ENCODE measurements around the gene ZNF791. TPM values are rescaled to one million over a fixed set of nuclear protein-coding genes. Genes with fewer than 3 reads are reported as not detected.

Gene ZNF791
- total RNA-seq, 1 experiment from 2014 or later: 23.9 TPM

DNA sequence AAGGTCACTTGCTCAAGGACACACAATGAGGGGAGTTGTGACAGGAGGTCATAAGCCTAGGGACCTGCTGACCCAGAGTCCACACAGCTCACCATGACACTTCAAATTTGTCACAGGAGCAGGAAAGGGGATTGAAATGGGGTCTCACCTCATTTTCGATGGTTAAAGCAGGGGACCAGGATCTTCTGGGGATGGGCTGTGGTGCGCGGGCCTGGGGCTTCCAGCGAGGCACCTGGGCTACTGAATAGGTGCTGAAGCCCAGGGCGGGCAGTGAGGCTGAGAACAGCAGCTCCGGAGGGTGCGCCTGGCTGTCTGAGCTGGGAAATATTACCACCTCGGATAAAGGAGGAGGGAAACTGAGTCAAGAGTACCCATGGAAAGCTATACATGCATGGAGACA lies 44.8 kb downstream of the ZNF791 start (continued):
- TF ChIP-seq, protein P1, sequence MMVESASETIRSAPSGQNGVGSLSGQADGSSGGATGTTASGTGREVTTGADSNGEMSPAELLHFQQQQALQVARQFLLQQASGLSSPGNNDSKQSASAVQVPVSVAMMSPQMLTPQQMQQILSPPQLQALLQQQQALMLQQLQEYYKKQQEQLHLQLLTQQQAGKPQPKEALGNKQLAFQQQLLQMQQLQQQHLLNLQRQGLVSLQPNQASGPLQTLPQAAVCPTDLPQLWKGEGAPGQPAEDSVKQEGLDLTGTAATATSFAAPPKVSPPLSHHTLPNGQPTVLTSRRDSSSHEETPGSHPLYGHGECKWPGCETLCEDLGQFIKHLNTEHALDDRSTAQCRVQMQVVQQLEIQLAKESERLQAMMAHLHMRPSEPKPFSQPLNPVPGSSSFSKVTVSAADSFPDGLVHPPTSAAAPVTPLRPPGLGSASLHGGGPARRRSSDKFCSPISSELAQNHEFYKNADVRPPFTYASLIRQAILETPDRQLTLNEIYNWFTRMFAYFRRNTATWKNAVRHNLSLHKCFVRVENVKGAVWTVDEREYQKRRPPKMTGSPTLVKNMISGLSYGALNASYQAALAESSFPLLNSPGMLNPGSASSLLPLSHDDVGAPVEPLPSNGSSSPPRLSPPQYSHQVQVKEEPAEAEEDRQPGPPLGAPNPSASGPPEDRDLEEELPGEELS (CRISPR knock-in tag; IDR thresholded peaks at IDR 0.05): no peak
- TF ChIP-seq, protein P2, sequence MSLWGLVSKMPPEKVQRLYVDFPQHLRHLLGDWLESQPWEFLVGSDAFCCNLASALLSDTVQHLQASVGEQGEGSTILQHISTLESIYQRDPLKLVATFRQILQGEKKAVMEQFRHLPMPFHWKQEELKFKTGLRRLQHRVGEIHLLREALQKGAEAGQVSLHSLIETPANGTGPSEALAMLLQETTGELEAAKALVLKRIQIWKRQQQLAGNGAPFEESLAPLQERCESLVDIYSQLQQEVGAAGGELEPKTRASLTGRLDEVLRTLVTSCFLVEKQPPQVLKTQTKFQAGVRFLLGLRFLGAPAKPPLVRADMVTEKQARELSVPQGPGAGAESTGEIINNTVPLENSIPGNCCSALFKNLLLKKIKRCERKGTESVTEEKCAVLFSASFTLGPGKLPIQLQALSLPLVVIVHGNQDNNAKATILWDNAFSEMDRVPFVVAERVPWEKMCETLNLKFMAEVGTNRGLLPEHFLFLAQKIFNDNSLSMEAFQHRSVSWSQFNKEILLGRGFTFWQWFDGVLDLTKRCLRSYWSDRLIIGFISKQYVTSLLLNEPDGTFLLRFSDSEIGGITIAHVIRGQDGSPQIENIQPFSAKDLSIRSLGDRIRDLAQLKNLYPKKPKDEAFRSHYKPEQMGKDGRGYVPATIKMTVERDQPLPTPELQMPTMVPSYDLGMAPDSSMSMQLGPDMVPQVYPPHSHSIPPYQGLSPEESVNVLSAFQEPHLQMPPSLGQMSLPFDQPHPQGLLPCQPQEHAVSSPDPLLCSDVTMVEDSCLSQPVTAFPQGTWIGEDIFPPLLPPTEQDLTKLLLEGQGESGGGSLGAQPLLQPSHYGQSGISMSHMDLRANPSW (CRISPR knock-in tag; conservative IDR thresholded peaks at IDR 0.05; ENCODE audit: low read depth): no peak
- TF ChIP-seq ZBTB21 (CRISPR knock-in tag; IDR thresholded peaks at IDR 0.05; ENCODE audit: borderline replicate concordance): no peak
- no peak for TF ChIP-seq ESRRA (CRISPR knock-in tag; IDR thresholded peaks at IDR 0.05; ENCODE audit: borderline replicate concordance)
- no peak for TF ChIP-seq NR2C2 (CRISPR knock-in tag; IDR thresholded peaks at IDR 0.05)
- TF ChIP-seq, protein P3, sequence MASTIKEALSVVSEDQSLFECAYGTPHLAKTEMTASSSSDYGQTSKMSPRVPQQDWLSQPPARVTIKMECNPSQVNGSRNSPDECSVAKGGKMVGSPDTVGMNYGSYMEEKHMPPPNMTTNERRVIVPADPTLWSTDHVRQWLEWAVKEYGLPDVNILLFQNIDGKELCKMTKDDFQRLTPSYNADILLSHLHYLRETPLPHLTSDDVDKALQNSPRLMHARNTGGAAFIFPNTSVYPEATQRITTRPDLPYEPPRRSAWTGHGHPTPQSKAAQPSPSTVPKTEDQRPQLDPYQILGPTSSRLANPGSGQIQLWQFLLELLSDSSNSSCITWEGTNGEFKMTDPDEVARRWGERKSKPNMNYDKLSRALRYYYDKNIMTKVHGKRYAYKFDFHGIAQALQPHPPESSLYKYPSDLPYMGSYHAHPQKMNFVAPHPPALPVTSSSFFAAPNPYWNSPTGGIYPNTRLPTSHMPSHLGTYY (CRISPR knock-in tag; IDR thresholded peaks at IDR 0.05): no peak

- Mint-ChIP-seq H3K36me3 (peaks cover 37% of the 10 kb centered on the region), H3K9me3 (no peaks in the 10 kb centered on the region), H3K27ac (peak overlapping the region; percentile 86), H3K27me3 (ENCODE audit: low read depth) (no peaks in the 10 kb centered on the region), H3K4me3 (peak overlapping the region; percentile 56), H3K4me1 (peaks cover 6% of the 10 kb centered on the region)
- ChIA-PET CTCF (interaction anchor here (0.6 to 3.4 kb wide), 25 partner anchors 10 to 292 kb away, joined by 3 to 38 read pairs (median 4); partner anchors contain the start of genes DHPS, MAN2B1, WDR83 and ZNF442), POLR2A (interaction anchor here (0.6 to 1.1 kb wide), 4 partner anchors 14 to 277 kb away, joined by 3 to 4 read pairs (median 3); no protein-coding TSS in a partner anchor)
- ATAC-seq (peak; percentile 98), DNase-seq (ENCODE audit: low spot score) (peak; percentile 98)
- no peak for TF ChIP-seq ZNF416 (CRISPR knock-in tag; IDR thresholded peaks at IDR 0.05)
- peak; percentile 98 for TF ChIP-seq MAX (CRISPR knock-in tag; IDR thresholded peaks at IDR 0.05)
- no peak for TF ChIP-seq CREB1 (CRISPR knock-in tag; IDR thresholded peaks at IDR 0.05)
- TF ChIP-seq ELF4 (CRISPR knock-in tag; IDR thresholded peaks at IDR 0.05; ENCODE audit: low read depth): no peak
- no peak for TF ChIP-seq RELA (CRISPR knock-in tag; IDR thresholded peaks at IDR 0.05; ENCODE audit: borderline replicate concordance)
- TF ChIP-seq ZBTB21 (CRISPR knock-in tag; IDR thresholded peaks at IDR 0.05; ENCODE audit: borderline replicate concordance): 0 out of 2 replicates have a peak, but pooled peaks have one; percentile 33
- TF ChIP-seq, protein P4, sequence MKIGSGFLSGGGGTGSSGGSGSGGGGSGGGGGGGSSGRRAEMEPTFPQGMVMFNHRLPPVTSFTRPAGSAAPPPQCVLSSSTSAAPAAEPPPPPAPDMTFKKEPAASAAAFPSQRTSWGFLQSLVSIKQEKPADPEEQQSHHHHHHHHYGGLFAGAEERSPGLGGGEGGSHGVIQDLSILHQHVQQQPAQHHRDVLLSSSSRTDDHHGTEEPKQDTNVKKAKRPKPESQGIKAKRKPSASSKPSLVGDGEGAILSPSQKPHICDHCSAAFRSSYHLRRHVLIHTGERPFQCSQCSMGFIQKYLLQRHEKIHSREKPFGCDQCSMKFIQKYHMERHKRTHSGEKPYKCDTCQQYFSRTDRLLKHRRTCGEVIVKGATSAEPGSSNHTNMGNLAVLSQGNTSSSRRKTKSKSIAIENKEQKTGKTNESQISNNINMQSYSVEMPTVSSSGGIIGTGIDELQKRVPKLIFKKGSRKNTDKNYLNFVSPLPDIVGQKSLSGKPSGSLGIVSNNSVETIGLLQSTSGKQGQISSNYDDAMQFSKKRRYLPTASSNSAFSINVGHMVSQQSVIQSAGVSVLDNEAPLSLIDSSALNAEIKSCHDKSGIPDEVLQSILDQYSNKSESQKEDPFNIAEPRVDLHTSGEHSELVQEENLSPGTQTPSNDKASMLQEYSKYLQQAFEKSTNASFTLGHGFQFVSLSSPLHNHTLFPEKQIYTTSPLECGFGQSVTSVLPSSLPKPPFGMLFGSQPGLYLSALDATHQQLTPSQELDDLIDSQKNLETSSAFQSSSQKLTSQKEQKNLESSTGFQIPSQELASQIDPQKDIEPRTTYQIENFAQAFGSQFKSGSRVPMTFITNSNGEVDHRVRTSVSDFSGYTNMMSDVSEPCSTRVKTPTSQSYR (CRISPR knock-in tag; IDR thresholded peaks at IDR 0.05): no peak
- TF ChIP-seq ZNF121 (CRISPR knock-in tag; IDR thresholded peaks at IDR 0.05): peak; percentile 51; the same call in 1 of the 2 replicates
- no peak for TF ChIP-seq TEAD1 (CRISPR knock-in tag; IDR thresholded peaks at IDR 0.05)
- TF ChIP-seq OVOL2 (CRISPR knock-in tag; IDR thresholded peaks at IDR 0.05; ENCODE audit: borderline replicate concordance): no peak
- TF ChIP-seq KAT7 (CRISPR knock-in tag; IDR thresholded peaks at IDR 0.05; ENCODE audit: borderline replicate concordance): no peak
- TF ChIP-seq CBFB (CRISPR knock-in tag; IDR thresholded peaks at IDR 0.05; ENCODE audit: low read depth): no peak
- TF ChIP-seq ZNF396 (CRISPR knock-in tag; IDR thresholded peaks at IDR 0.05; ENCODE audit: borderline replicate concordance): no peak
- TF ChIP-seq NR2C2 (CRISPR knock-in tag; IDR thresholded peaks at IDR 0.05): no peak
- TF ChIP-seq, protein P5, sequence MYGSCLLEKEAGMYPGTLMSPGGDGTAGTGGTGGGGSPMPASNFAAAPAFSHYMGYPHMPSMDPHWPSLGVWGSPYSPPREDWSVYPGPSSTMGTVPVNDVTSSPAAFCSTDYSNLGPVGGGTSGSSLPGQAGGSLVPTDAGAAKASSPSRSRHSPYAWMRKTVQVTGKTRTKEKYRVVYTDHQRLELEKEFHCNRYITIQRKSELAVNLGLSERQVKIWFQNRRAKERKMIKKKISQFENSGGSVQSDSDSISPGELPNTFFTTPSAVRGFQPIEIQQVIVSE (CRISPR knock-in tag; IDR thresholded peaks at IDR 0.05; ENCODE audit: borderline replicate concordance): no peak
- peak; percentile 18; the same call in 1 of the 2 replicates for TF ChIP-seq CTCF (IDR thresholded peaks at IDR 0.05)
- peak; percentile 47; the same call in 1 of the 2 replicates for TF ChIP-seq USF2 (CRISPR knock-in tag; IDR thresholded peaks at IDR 0.05)
- no peak for TF ChIP-seq NFATC4 (CRISPR knock-in tag; IDR thresholded peaks at IDR 0.05)
Measured at GRCh38 chr19:12656899-12657571, 46.3 kb downstream of the ZNF791 start.

All from WTC11 (cell line).